ENCODE measurements around the gene IFRD2. TPM values are rescaled to one million over a fixed set of nuclear protein-coding genes. Genes with fewer than 3 reads are reported as not detected.

IFRD2 gene
- total and polyA plus RNA-seq, 9 of the 15 experiments (the other 6 are each of a cell fraction or from before 2014, with no cell fraction given): 30.5 to 115 (median 52.8) TPM

DNA sequence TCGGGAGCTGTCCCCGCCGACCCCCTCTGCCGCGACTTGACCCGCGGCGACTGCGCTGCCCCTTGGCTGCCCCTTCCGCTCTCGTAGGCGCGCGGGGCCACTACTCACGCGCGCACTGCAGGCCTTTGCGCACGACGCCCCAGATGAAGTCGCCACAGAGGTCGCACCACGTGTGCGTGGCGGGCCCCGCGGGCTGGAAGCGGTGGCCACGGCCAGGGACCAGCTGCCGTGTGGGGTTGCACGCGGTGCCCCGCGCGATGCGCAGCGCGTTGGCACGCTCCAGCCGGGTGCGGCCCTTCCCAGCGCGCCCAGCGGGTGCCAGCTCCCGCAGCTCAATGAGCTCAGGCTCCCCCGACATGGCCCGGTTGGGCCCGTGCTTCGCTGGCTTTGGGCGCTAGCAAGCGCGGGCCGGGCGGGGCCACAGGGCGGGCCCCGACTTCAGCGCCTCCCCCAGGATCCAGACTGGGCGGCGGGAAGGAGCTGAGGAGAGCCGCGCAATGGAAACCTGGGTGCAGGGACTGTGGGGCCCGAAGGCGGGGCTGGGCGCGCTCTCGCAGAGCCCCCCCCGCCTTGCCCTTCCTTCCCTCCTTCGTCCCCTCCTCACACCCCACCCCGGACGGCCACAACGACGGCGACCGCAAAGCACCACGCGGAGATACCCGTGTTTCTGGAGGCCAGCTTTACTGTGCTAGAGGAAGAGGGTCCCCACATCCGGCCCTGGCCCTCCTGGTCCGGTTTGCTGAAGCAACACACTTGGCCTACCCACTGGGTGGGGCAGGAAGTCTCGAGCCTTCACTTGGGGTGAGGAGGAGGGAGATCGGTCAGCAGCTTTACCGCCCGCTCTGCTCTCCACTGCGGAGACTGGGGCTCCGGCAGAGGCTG, 48.5 kb upstream of the IFRD2 start, which contains the start of gene RASSF1 (continued):
- TF ChIP-seq, protein P1, sequence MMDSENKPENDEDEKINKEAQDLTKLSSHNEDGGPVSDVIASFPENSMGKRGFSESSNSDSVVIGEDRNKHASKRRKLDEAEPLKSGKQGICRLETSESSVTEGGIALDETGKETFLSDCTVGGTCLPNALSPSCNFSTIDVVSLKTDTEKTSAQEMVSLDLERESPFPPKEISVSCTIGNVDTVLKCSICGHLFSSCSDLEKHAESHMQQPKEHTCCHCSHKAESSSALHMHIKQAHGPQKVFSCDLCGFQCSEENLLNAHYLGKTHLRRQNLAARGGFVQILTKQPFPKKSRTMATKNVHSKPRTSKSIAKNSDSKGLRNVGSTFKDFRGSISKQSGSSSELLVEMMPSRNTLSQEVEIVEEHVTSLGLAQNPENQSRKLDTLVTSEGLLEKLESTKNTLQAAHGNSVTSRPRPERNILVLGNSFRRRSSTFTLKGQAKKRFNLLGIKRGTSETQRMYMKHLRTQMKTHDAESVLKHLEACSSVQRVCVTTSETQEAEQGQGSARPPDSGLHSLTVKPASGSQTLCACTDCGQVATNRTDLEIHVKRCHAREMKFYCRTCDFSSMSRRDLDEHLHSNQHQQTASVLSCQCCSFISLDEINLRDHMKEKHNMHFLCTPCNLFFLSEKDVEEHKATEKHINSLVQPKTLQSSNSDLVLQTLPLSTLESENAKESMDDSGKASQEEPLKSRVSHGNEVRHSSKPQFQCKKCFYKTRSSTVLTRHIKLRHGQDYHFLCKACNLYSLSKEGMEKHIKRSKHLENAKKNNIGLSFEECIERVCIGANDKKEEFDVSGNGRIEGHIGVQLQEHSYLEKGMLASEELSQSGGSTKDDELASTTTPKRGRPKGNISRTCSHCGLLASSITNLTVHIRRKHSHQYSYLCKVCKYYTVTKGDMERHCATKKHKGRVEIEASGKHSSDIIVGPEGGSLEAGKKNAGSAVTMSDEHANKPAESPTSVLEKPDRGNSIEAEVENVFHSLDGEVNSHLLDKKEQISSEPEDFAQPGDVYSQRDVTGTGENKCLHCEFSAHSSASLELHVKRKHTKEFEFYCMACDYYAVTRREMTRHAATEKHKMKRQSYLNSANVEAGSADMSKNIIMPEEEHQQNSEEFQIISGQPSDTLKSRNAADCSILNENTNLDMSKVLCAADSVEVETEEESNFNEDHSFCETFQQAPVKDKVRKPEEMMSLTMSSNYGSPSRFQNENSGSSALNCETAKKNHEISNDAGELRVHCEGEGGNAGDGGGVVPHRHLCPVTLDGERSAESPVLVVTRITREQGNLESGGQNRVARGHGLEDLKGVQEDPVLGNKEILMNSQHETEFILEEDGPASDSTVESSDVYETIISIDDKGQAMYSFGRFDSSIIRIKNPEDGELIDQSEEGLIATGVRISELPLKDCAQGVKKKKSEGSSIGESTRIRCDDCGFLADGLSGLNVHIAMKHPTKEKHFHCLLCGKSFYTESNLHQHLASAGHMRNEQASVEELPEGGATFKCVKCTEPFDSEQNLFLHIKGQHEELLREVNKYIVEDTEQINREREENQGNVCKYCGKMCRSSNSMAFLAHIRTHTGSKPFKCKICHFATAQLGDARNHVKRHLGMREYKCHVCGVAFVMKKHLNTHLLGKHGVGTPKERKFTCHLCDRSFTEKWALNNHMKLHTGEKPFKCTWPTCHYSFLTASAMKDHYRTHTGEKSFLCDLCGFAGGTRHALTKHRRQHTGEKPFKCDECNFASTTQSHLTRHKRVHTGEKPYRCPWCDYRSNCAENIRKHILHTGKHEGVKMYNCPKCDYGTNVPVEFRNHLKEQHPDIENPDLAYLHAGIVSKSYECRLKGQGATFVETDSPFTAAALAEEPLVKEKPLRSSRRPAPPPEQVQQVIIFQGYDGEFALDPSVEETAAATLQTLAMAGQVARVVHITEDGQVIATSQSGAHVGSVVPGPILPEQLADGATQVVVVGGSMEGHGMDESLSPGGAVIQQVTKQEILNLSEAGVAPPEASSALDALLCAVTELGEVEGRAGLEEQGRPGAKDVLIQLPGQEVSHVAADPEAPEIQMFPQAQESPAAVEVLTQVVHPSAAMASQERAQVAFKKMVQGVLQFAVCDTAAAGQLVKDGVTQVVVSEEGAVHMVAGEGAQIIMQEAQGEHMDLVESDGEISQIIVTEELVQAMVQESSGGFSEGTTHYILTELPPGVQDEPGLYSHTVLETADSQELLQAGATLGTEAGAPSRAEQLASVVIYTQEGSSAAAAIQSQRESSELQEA (IDR thresholded peaks at IDR 0.05; ENCODE audit: low read depth): no peak
- TF ChIP-seq ZKSCAN3 (CRISPR knock-in tag; IDR thresholded peaks at IDR 0.05) (no peak), POLR2AphosphoS5 (IDR thresholded peaks at IDR 0.05; ENCODE audit: control insufficient read depth, insufficient read depth, low read depth, low read length) (peak; percentile 56; the same call in 1 of the 2 replicates), PCBP2 (IDR thresholded peaks at IDR 0.05; ENCODE audit: low read depth, low read length, poor library complexity, severe bottlenecking) (no peak), CBX1 (IDR thresholded peaks at IDR 0.05; ENCODE audit: low read depth) (0 out of 2 replicates have a peak, but pooled peaks have one; percentile 27), ZNF586 (CRISPR knock-in tag; conservative IDR thresholded peaks at IDR 0.05) (no peak), EP300 (IDR thresholded peaks at IDR 0.05; ENCODE audit: low read length) (no peak), CREM (IDR thresholded peaks at IDR 0.05; ENCODE audit: low read depth) (no peak)
- TF ChIP-seq, protein P2, sequence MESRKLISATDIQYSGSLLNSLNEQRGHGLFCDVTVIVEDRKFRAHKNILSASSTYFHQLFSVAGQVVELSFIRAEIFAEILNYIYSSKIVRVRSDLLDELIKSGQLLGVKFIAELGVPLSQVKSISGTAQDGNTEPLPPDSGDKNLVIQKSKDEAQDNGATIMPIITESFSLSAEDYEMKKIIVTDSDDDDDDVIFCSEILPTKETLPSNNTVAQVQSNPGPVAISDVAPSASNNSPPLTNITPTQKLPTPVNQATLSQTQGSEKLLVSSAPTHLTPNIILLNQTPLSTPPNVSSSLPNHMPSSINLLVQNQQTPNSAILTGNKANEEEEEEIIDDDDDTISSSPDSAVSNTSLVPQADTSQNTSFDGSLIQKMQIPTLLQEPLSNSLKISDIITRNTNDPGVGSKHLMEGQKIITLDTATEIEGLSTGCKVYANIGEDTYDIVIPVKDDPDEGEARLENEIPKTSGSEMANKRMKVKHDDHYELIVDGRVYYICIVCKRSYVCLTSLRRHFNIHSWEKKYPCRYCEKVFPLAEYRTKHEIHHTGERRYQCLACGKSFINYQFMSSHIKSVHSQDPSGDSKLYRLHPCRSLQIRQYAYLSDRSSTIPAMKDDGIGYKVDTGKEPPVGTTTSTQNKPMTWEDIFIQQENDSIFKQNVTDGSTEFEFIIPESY (CRISPR knock-in tag; IDR thresholded peaks at IDR 0.05): peak; percentile 86
- TF ChIP-seq, protein P3, sequence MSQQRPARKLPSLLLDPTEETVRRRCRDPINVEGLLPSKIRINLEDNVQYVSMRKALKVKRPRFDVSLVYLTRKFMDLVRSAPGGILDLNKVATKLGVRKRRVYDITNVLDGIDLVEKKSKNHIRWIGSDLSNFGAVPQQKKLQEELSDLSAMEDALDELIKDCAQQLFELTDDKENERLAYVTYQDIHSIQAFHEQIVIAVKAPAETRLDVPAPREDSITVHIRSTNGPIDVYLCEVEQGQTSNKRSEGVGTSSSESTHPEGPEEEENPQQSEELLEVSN (IDR thresholded peaks at IDR 0.05; ENCODE audit: borderline replicate concordance in 1 of 2, extremely low read depth in 1 of 2, insufficient read depth in 1 of 2, insufficient read length in 1 of 2, low read depth in 1 of 2, low read length in 1 of 2, poor library complexity in 1 of 2, severe bottlenecking in 1 of 2): peak; percentile 48 to 49
- TF ChIP-seq, protein P4, sequence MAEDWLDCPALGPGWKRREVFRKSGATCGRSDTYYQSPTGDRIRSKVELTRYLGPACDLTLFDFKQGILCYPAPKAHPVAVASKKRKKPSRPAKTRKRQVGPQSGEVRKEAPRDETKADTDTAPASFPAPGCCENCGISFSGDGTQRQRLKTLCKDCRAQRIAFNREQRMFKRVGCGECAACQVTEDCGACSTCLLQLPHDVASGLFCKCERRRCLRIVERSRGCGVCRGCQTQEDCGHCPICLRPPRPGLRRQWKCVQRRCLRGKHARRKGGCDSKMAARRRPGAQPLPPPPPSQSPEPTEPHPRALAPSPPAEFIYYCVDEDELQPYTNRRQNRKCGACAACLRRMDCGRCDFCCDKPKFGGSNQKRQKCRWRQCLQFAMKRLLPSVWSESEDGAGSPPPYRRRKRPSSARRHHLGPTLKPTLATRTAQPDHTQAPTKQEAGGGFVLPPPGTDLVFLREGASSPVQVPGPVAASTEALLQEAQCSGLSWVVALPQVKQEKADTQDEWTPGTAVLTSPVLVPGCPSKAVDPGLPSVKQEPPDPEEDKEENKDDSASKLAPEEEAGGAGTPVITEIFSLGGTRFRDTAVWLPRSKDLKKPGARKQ (CRISPR knock-in tag; IDR thresholded peaks at IDR 0.05): no peak
